ENCODE measurements around the gene NRSN2. TPM values are rescaled to one million over a fixed set of nuclear protein-coding genes. Genes with fewer than 3 reads are reported as not detected.

The NRSN2 gene
- total RNA-seq (7.4 and 8.6 TPM in 2 replicates), polyA plus RNA-seq (3.5 and 5.0 TPM in 2 replicates), polyA minus RNA-seq (2.6 and 3.4 TPM in 2 replicates)
- total RNA-seq (2013): 1.8 TPM

- ATAC-seq (ENCODE audit: low read depth) (peak; percentile 44), DNase-seq (peak; percentile 63)
- POLR2A ChIA-PET: no interaction called here
- no peaks in the 10 kb centered on the region for H3K9me3 ChIP-seq (ENCODE audit: control extremely low read depth in 1 of 3, control insufficient read depth in 2 of 3, insufficient read depth in 1 of 3, low read length in 2 of 3)
- peak within 1 kb of the TSS; percentile 13 to 92 (median 79) for H3K4me3 ChIP-seq (ENCODE audit: control extremely low read depth in 1 of 5, extremely low read depth in 1 of 5, insufficient read depth in 1 of 5, low read depth in 2 of 5, low read length in 4 of 5)
- Mint-ChIP-seq H3K4me3 (peak within 1 kb of the TSS; percentile 97), H3K27me3 (no peaks in the 10 kb centered on the region), H3K4me1 (peaks cover 13% of the 10 kb centered on the region), H3K27ac (peak within 1 kb of the TSS; percentile 92), H3K9me3 (ENCODE audit: insufficient read depth) (no peaks in the 10 kb centered on the region)
- H3K36me3 ChIP-seq (replicated peaks in 1 of 2; ENCODE audit: control extremely low read depth in 1 of 2, control insufficient read depth in 1 of 2, extremely low read depth in 1 of 2, insufficient read depth in 2 of 2, low read length in 1 of 2): no peaks in the 10 kb centered on the region
- no peaks in the 10 kb centered on the region for H4K20me1 ChIP-seq (ENCODE audit: control insufficient read depth, insufficient read depth, low read length, poor library complexity, severe bottlenecking)
- no peaks in the 10 kb centered on the region for H3K27me3 ChIP-seq (replicated peaks in 1 of 4; ENCODE audit: control extremely low read depth in 1 of 4, control insufficient read depth in 3 of 4, insufficient read depth in 4 of 4, low read length in 3 of 4)
- H3K4me2 ChIP-seq (replicated peaks; ENCODE audit: low read depth, low read length, poor library complexity, severe bottlenecking): peak within 1 kb of the TSS; percentile 94
- intact Hi-C loops (cut with micrococcal nuclease): loop anchor here (1.0 kb wide), 3 partner anchors 16 to 56 kb away; partner anchors contain the start of genes C20orf96 and SOX12
- WGBS (ENCODE audit: insufficient coverage): 9% methylated on average over 48 of the region's 50 CpGs
- H3K79me2 ChIP-seq (ENCODE audit: control insufficient read depth, insufficient read depth, low read length): peaks cover 4% of the 10 kb centered on the region
- peak within 1 kb of the TSS; percentile 94 for H2AFZ ChIP-seq (ENCODE audit: insufficient read depth, low read depth, low read length, poor library complexity, severe bottlenecking)
- peak within 1 kb of the TSS; percentile 58 to 74 for H3K27ac ChIP-seq (ENCODE audit: low read length in 2 of 2)
- peak within 1 kb of the TSS; percentile 86 for H3K9ac ChIP-seq (ENCODE audit: low read length)
- peaks cover 10 to 19% of the 10 kb centered on the region in 2 donors for H3K4me1 ChIP-seq (ENCODE audit: control insufficient read depth in 2 of 2, insufficient read depth in 2 of 2, low read length in 2 of 2)
- CTCF ChIA-PET: interaction anchor here (0.6 to 7.0 kb wide), 3 partner anchors 8 to 299 kb away, joined by 3 to 47 read pairs (median 6); no protein-coding TSS in a partner anchor
- TF ChIP-seq CTCF (IDR thresholded peaks at IDR 0.05) (no peak), EZH2 (IDR thresholded peaks at IDR 0.05; ENCODE audit: borderline replicate concordance, insufficient read depth, low read depth, low read length, poor library complexity, severe bottlenecking) (no peak)
Measured at GRCh38 chr20:346640-347316, at the start of gene NRSN2. Gene NRSN2, plus strand, starts transcription at chr20:347111. Its CDS starts 2,533 bp downstream, at chr20:349644.
